ENCODE measurements around the gene FAP.

GRCh38 chr2:162166174-162166573 is 77.1 kb downstream of the FAP start:
- no peak for TF ChIP-seq ZNF433 (tag by site-specific recombination; IDR thresholded peaks at IDR 0.05; ENCODE audit: low read depth)
- no peak for TF ChIP-seq YY1 (tag by site-specific recombination; IDR thresholded peaks at IDR 0.05)
- TF ChIP-seq PRDM4 (tag by site-specific recombination; IDR thresholded peaks at IDR 0.05) = no peak
- TF ChIP-seq ZBTB8A (tag by site-specific recombination; IDR thresholded peaks at IDR 0.05) = no peak
- TF ChIP-seq ZNF792 (tag by site-specific recombination; IDR thresholded peaks at IDR 0.05) = no peak
- no peak for TF ChIP-seq ZNF670 (tag by site-specific recombination; IDR thresholded peaks at IDR 0.05; ENCODE audit: low read depth)
- no peak for TF ChIP-seq CTCF (tag by site-specific recombination; IDR thresholded peaks at IDR 0.05)
- TF ChIP-seq ZNF223 (tag by site-specific recombination; IDR thresholded peaks at IDR 0.05) = no peak
- TF ChIP-seq ZNF76 (tag by site-specific recombination; IDR thresholded peaks at IDR 0.05; ENCODE audit: borderline replicate concordance, low read depth) = no peak
- no peak for TF ChIP-seq ZNF146 (tag by site-specific recombination; IDR thresholded peaks at IDR 0.05)
- TF ChIP-seq ZNF18 (tag by site-specific recombination; IDR thresholded peaks at IDR 0.05) = no peak

Measured in HEK293 (cell line).